Activated gamma-delta T cell treated with anti-CD3 and anti-CD28 coated beads, Interleukin-2, amount 50 U/mL, for 16 hours (primary cell): ENCODE results near the gene MCU.
"Not testable (repeated sequence)": the region's sequence is repeated elsewhere in the genome, so short reads cannot be mapped to it uniquely, and the experiment has no call there.

Source experiments
- DNase-seq: peaks from one replicate; pipeline ENCODE4 v3.0.0-alpha.2; 2020; ENCODE audit warnings: low read depth

Gene MCU

GRCh38 chr10:72762042-72762441 is 70.1 kb downstream of the MCU start:
- no peak for DNase-seq

- no peak for DNase-seq
Observed at GRCh38 chr10:72763201-72763600, 71.3 kb downstream of the MCU start.

- DNase-seq = no peak
Observed at GRCh38 chr10:72764151-72764550, 72.2 kb downstream of the MCU start.

- no peak for DNase-seq
Observed at GRCh38 chr10:72765051-72765745, 73.3 kb downstream of the MCU start.

- DNase-seq = not testable (repeated sequence)
Observed at GRCh38 chr10:72771195-72771594, 79.3 kb downstream of the MCU start.

- no peak for DNase-seq
Observed at GRCh38 chr10:72772031-72772430, 80.1 kb downstream of the MCU start.

GRCh38 chr10:72779874-72780273 is 87.9 kb downstream of the MCU start:
- no peak for DNase-seq

GRCh38 chr10:72782649-72783330 is 90.8 kb downstream of the MCU start:
- no peak for DNase-seq

GRCh38 chr10:72783410-72783833 is 91.5 kb downstream of the MCU start:
- no peak for DNase-seq

- no peak for DNase-seq
Observed at GRCh38 chr10:72784551-72785351, 92.8 kb downstream of the MCU start.

- no peak for DNase-seq
Observed at GRCh38 chr10:72785409-72785808, 93.5 kb downstream of the MCU start.

- no peak for DNase-seq
Observed at GRCh38 chr10:72790216-72790990, 98.5 kb downstream of the MCU start.

GRCh38 chr10:72792288-72792687 is 100.3 kb downstream of the MCU start:
- DNase-seq = no peak

- no peak for DNase-seq
Observed at GRCh38 chr10:72793752-72794151, 101.8 kb downstream of the MCU start.

GRCh38 chr10:72794260-72794659 is 102.3 kb downstream of the MCU start:
- DNase-seq = no peak

- DNase-seq = no peak
Observed at GRCh38 chr10:72796042-72796441, 104.1 kb downstream of the MCU start.

GRCh38 chr10:72796538-72796937 is 104.6 kb downstream of the MCU start:
- no peak for DNase-seq

- no peak for DNase-seq
Observed at GRCh38 chr10:72800000-72800740, 108.2 kb downstream of the MCU start.

GRCh38 chr10:72800741-72801092 is 108.8 kb downstream of the MCU start:
- no peak for DNase-seq

GRCh38 chr10:72801263-72801868 is 109.4 kb downstream of the MCU start:
- no peak for DNase-seq

- DNase-seq = no peak
Observed at GRCh38 chr10:72802332-72802731, 110.4 kb downstream of the MCU start.
